ENCODE data around the gene CAPZA3.
"Not testable (repeated sequence)": the region's sequence is repeated elsewhere in the genome, so short reads cannot be mapped to it uniquely, and the experiment has no call there.

Gene CAPZA3

GRCh38 chr12:18737819-18738218, at the start of gene CAPZA3, which contains the start of gene PLCZ1:
CAPZA3 (plus strand) TSS chr12:18738119; CDS start chr12:18738269, 150 bp downstream.
PLCZ1 (minus strand) TSS chr12:18738012; CDS start chr12:18737371, 641 bp downstream.
- no peak for DNase-seq

GRCh38 chr12:18689771-18690170, 48.1 kb upstream of the CAPZA3 start:
- DNase-seq, result no peak

- DNase-seq, result no peak
Observed at GRCh38 chr12:18690653-18691052, 47.3 kb upstream of the CAPZA3 start.

- not testable (repeated sequence) for DNase-seq
Observed at GRCh38 chr12:18693986-18694385, 43.9 kb upstream of the CAPZA3 start.

GRCh38 chr12:18696971-18697602, 40.8 kb upstream of the CAPZA3 start:
- no peak for DNase-seq

- DNase-seq, result no peak
Observed at GRCh38 chr12:18700271-18700670, 37.6 kb upstream of the CAPZA3 start.

GRCh38 chr12:18703321-18703720, 34.6 kb upstream of the CAPZA3 start:
- DNase-seq, result no peak

- DNase-seq, result no peak
Observed at GRCh38 chr12:18703911-18704310, 34.0 kb upstream of the CAPZA3 start.

GRCh38 chr12:18706798-18707197, 31.1 kb upstream of the CAPZA3 start:
- DNase-seq, result no peak

- no peak for DNase-seq
Observed at GRCh38 chr12:18716236-18716635, 21.7 kb upstream of the CAPZA3 start.

GRCh38 chr12:18718462-18718861, 19.5 kb upstream of the CAPZA3 start:
- DNase-seq, result no peak

- DNase-seq, result no peak
Observed at GRCh38 chr12:18719922-18720510, 17.9 kb upstream of the CAPZA3 start.

- DNase-seq, result no peak
Observed at GRCh38 chr12:18720690-18721089, 17.2 kb upstream of the CAPZA3 start.

GRCh38 chr12:18721452-18721851, 16.5 kb upstream of the CAPZA3 start:
- DNase-seq, result no peak

GRCh38 chr12:18723752-18724151, 14.2 kb upstream of the CAPZA3 start:
- DNase-seq, result no peak

GRCh38 chr12:18731156-18731555, 6.8 kb upstream of the CAPZA3 start:
- no peak for DNase-seq

- DNase-seq, result no peak
Observed at GRCh38 chr12:18747895-18748294, 10.0 kb downstream of the CAPZA3 start.

GRCh38 chr12:18749386-18749957, 11.6 kb downstream of the CAPZA3 start:
- DNase-seq, result no peak

GRCh38 chr12:18750085-18750484, 12.2 kb downstream of the CAPZA3 start:
- no peak for DNase-seq

GRCh38 chr12:18751866-18752265, 13.9 kb downstream of the CAPZA3 start:
- no peak for DNase-seq

GRCh38 chr12:18752280-18752920, 14.5 kb downstream of the CAPZA3 start:
- no peak for DNase-seq

GRCh38 chr12:18752947-18753346, 15.0 kb downstream of the CAPZA3 start:
- DNase-seq, result no peak

GRCh38 chr12:18753481-18754123, 15.7 kb downstream of the CAPZA3 start:
- no peak for DNase-seq

All from NCI-H345 (cell line).